Hepatocyte (in vitro differentiated cells): ENCODE data around the gene OST4.

Source experiments
- CTCF ChIP-seq: fragments of 200-600 bp; sonication (generic); IDR thresholded peaks from 2 replicates; pipeline ENCODE4 v1.5.1; 2016; ENCODE audit warnings: antibody characterized with exemption, mild to moderate bottlenecking; ENCODE audit not compliant: poor library complexity
- EZH2phosphoT487 ChIP-seq: fragments of 200-600 bp; sonication (generic); IDR thresholded peaks from one replicate; pipeline ENCODE4 v1.6.1; 2018; ENCODE audit warnings: antibody characterized with exemption, mild to moderate bottlenecking, low read depth, moderate library complexity; ENCODE audit not compliant: unreplicated experiment, severe bottlenecking

GRCh38 chr2:27039871-27040270 is 31.6 kb downstream of the OST4 start:
- TF ChIP-seq EZH2phosphoT487 (no peak), CTCF (no peak)
